Measurements from ENCODE around the gene GSTO2. TPM values are rescaled to one million over a fixed set of nuclear protein-coding genes. Genes with fewer than 3 reads are reported as not detected.

Gene GSTO2
- total RNA-seq, 1 donor from 2014 or later: 1.2 TPM

DNA sequence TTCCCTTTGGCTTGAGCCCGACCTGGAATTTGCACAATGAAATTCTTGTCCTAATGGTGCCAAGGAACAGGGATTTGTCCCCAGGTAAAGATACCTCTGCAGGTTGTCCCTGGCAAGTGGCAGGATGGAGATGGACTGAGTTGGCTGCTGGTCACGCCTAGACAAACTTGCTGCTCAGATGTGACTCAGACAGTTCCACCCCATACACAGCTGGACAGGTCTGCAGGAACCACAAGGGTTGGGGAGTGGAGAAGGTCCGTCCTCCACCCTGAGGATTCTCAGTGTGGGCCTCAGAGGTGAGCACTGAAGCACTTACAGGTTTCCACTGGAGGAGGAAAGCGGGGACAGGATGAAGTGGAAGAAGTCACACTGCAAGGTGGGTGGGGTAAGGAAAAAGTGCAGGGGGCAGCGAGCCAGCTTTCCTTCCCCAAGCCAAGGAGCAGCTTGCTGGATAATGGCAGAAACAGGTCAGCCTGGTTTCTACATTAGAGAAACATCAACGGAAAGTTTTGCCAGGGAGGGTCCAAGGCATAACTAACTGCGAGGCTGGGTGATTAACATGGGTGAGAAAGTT is 48.8 kb downstream of the GSTO2 start:
- H3K9me3 ChIP-seq (ENCODE audit: insufficient read depth, low read depth, low read length): no peaks in the 10 kb centered on the region
- H3K36me3 ChIP-seq (ENCODE audit: insufficient read depth, low read length): peaks cover 10% of the 10 kb centered on the region
- Mint-ChIP-seq H3K27me3 (ENCODE audit: low read depth, unreplicated experiment) (no peaks in the 10 kb centered on the region), H3K4me3 (ENCODE audit: unreplicated experiment) (no peak overlapping the region), H3K27ac (ENCODE audit: unreplicated experiment) (no peak overlapping the region), H3K4me1 (ENCODE audit: low read depth, unreplicated experiment) (peaks cover 25% of the 10 kb centered on the region), H3K9me3 (ENCODE audit: unreplicated experiment) (no peaks in the 10 kb centered on the region), H3K36me3 (ENCODE audit: low read depth, unreplicated experiment) (peaks cover 12% of the 10 kb centered on the region)
- DNase-seq (ENCODE audit: low read depth) (no peak), FAIRE-seq (no peak)
- no peak overlapping the region for H2AFZ ChIP-seq (ENCODE audit: low read depth, low read length)
- H4K20me1 ChIP-seq (ENCODE audit: insufficient read depth, low read length): peaks cover 99% of the 10 kb centered on the region
- peaks cover 31% of the 10 kb centered on the region for H3K4me1 ChIP-seq (ENCODE audit: insufficient read depth, low read length)
- no peak overlapping the region for H3K27ac ChIP-seq (ENCODE audit: low read depth, low read length)
- no peaks in the 10 kb centered on the region for H3K27me3 ChIP-seq (ENCODE audit: insufficient read depth, low read length)
- H3K9ac ChIP-seq (ENCODE audit: low read length): no peak overlapping the region
- H3K79me2 ChIP-seq (ENCODE audit: insufficient read depth, low read length): peaks cover 100% of the 10 kb centered on the region
- no peak overlapping the region for H3K4me3 ChIP-seq (ENCODE audit: insufficient read depth, low read depth, low read length)
- H3K4me2 ChIP-seq (ENCODE audit: low read length): peak overlapping the region; percentile 39
- TF ChIP-seq, protein P1, sequence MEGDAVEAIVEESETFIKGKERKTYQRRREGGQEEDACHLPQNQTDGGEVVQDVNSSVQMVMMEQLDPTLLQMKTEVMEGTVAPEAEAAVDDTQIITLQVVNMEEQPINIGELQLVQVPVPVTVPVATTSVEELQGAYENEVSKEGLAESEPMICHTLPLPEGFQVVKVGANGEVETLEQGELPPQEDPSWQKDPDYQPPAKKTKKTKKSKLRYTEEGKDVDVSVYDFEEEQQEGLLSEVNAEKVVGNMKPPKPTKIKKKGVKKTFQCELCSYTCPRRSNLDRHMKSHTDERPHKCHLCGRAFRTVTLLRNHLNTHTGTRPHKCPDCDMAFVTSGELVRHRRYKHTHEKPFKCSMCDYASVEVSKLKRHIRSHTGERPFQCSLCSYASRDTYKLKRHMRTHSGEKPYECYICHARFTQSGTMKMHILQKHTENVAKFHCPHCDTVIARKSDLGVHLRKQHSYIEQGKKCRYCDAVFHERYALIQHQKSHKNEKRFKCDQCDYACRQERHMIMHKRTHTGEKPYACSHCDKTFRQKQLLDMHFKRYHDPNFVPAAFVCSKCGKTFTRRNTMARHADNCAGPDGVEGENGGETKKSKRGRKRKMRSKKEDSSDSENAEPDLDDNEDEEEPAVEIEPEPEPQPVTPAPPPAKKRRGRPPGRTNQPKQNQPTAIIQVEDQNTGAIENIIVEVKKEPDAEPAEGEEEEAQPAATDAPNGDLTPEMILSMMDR (IDR thresholded peaks at IDR 0.05; ENCODE audit: insufficient read depth, low read depth, low read length): no peak
- TF ChIP-seq EZH2 (IDR thresholded peaks at IDR 0.05; ENCODE audit: insufficient read depth, low read length): no peak

DNA sequence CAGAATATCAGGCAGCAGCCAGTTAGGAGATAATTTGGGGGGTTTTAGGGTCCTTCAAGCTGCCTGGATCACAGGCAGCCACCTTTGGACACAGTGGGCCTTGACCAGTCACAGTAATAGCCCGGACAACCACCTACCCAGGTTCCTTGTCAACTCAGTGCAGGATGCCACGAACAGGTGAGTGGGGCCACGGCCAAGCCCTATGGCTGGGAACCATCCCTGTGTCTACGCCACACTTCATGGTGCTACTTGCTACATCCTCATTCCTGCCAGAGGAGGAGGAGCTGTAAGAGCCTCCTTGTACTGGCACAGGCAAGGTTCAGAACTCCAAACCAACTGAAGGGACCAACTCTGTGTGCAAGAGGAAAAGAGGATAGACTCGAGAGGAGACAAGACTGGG is 49.3 kb downstream of the GSTO2 start:
- H3K36me3 ChIP-seq (ENCODE audit: insufficient read depth, low read length): peaks cover 9% of the 10 kb centered on the region
- peaks cover 7% of the 10 kb centered on the region for H3K36me3 Mint-ChIP-seq (ENCODE audit: low read depth, unreplicated experiment)
- no peaks in the 10 kb centered on the region for H3K27me3 Mint-ChIP-seq (ENCODE audit: low read depth, unreplicated experiment)
- DNase-seq (ENCODE audit: low read depth) (no peak), FAIRE-seq (no peak)
- TF ChIP-seq, protein P1 (IDR thresholded peaks at IDR 0.05; ENCODE audit: insufficient read depth, low read depth, low read length): no peak
- TF ChIP-seq EZH2 (IDR thresholded peaks at IDR 0.05; ENCODE audit: insufficient read depth, low read length): no peak
- no peak overlapping the region for H3K27ac ChIP-seq (ENCODE audit: low read depth, low read length)
- H3K4me3 ChIP-seq (ENCODE audit: insufficient read depth, low read depth, low read length): no peak overlapping the region
- peaks cover 31% of the 10 kb centered on the region for H3K4me1 ChIP-seq (ENCODE audit: insufficient read depth, low read length)
- no peak overlapping the region for H3K9ac ChIP-seq (ENCODE audit: low read length)
- peak overlapping the region; percentile 26 for H3K27ac Mint-ChIP-seq (ENCODE audit: unreplicated experiment)
- no peaks in the 10 kb centered on the region for H3K9me3 ChIP-seq (ENCODE audit: insufficient read depth, low read depth, low read length)
- H3K4me3 Mint-ChIP-seq (ENCODE audit: unreplicated experiment): no peak overlapping the region
- H3K4me1 Mint-ChIP-seq (ENCODE audit: low read depth, unreplicated experiment): peaks cover 25% of the 10 kb centered on the region
- no peaks in the 10 kb centered on the region for H3K27me3 ChIP-seq (ENCODE audit: insufficient read depth, low read length)
- no peaks in the 10 kb centered on the region for H3K9me3 Mint-ChIP-seq (ENCODE audit: unreplicated experiment)
- H2AFZ ChIP-seq (ENCODE audit: low read depth, low read length): no peak overlapping the region
- H3K79me2 ChIP-seq (ENCODE audit: insufficient read depth, low read length): peaks cover 100% of the 10 kb centered on the region
- H4K20me1 ChIP-seq (ENCODE audit: insufficient read depth, low read length): peaks cover 99% of the 10 kb centered on the region
- no peak overlapping the region for H3K4me2 ChIP-seq (ENCODE audit: low read length)
